ENCODE measurements around the gene PHETA2.
"Not testable (repeated sequence)": the region's sequence is repeated elsewhere in the genome, so short reads cannot be mapped to it uniquely, and the experiment has no call there.

Gene PHETA2

GRCh38 chr22:42076764-42077485 is 2.9 kb downstream of the PHETA2 start:
- Histone ChIP-seq H3K27me3 (ENCODE audit: low read depth) (no peaks in the 10 kb centered on the region), H3K4me1 (peaks cover 10% of the 10 kb centered on the region), H3K9me3 (no peaks in the 10 kb centered on the region), H3K4me3 (no peak overlapping the region), H3K36me3 (replicated peaks) (peaks cover 1% of the 10 kb centered on the region)
- in situ Hi-C loops (cut with MboI; ENCODE audit: low sequenced_read_pairs) = no loop called here
- no peak for DNase-seq (ENCODE audit: low spot score in 2 of 2)

GRCh38 chr22:42077486-42078125 is 3.6 kb downstream of the PHETA2 start:
- Histone ChIP-seq H3K27me3 (ENCODE audit: low read depth) (no peaks in the 10 kb centered on the region), H3K9me3 (no peaks in the 10 kb centered on the region), H3K4me1 (peaks cover 10% of the 10 kb centered on the region), H3K4me3 (no peak overlapping the region), H3K36me3 (replicated peaks) (peaks cover 8% of the 10 kb centered on the region)
- no peak for DNase-seq (ENCODE audit: low spot score in 2 of 2)
- in situ Hi-C loops (cut with MboI; ENCODE audit: low sequenced_read_pairs) = no loop called here

- Histone ChIP-seq H3K4me1 (peaks cover 10% of the 10 kb centered on the region), H3K27me3 (ENCODE audit: low read depth) (no peaks in the 10 kb centered on the region), H3K36me3 (replicated peaks) (peaks cover 16% of the 10 kb centered on the region), H3K9me3 (no peaks in the 10 kb centered on the region), H3K4me3 (peak overlapping the region; percentile 83)
- peak in 1 of 2 experiments; percentile 16 for DNase-seq (ENCODE audit: low spot score in 2 of 2)
- in situ Hi-C loops (cut with MboI; ENCODE audit: low sequenced_read_pairs) = no loop called here
Observed at GRCh38 chr22:42078469-42079318, 4.6 kb downstream of the PHETA2 start.

GRCh38 chr22:42079319-42080251 is 5.5 kb downstream of the PHETA2 start, which contains the start of gene SMDT1:
TSS of gene SMDT1 (plus strand) at chr22:42079700. CDS start at chr22:42079769, 69 bp downstream.
- Histone ChIP-seq H3K36me3 (replicated peaks) (peaks cover 21% of the 10 kb centered on the region), H3K4me3 (peak within 1 kb of the TSS; percentile 83), H3K27me3 (ENCODE audit: low read depth) (no peaks in the 10 kb centered on the region), H3K9me3 (no peaks in the 10 kb centered on the region), H3K4me1 (peaks cover 10% of the 10 kb centered on the region)
- in situ Hi-C loops (cut with MboI; ENCODE audit: low sequenced_read_pairs) = no loop called here
- DNase-seq (ENCODE audit: low spot score in 2 of 2) = peak; percentile 94 to 99

GRCh38 chr22:42080287-42080686 is 6.2 kb downstream of the PHETA2 start:
- peak in 1 of 2 experiments; percentile 49 for DNase-seq (ENCODE audit: low spot score in 2 of 2)
- H3K4me1 ChIP-seq = peaks cover 10% of the 10 kb centered on the region
- no peaks in the 10 kb centered on the region for H3K9me3 ChIP-seq
- in situ Hi-C loops (cut with MboI; ENCODE audit: low sequenced_read_pairs) = no loop called here
- H3K36me3 ChIP-seq (replicated peaks) = peaks cover 21% of the 10 kb centered on the region
- H3K4me3 ChIP-seq = peak overlapping the region; percentile 83
- H3K27me3 ChIP-seq (ENCODE audit: low read depth) = no peaks in the 10 kb centered on the region

- no peaks in the 10 kb centered on the region for H3K27me3 ChIP-seq (ENCODE audit: low read depth)
- in situ Hi-C loops (cut with MboI; ENCODE audit: low sequenced_read_pairs) = no loop called here
- DNase-seq (ENCODE audit: low spot score in 2 of 2) = no peak
- no peak overlapping the region for H3K4me3 ChIP-seq
- H3K4me1 ChIP-seq = peaks cover 10% of the 10 kb centered on the region
- no peaks in the 10 kb centered on the region for H3K9me3 ChIP-seq
- H3K36me3 ChIP-seq (replicated peaks) = peaks cover 41% of the 10 kb centered on the region
Observed at GRCh38 chr22:42083119-42083518, 9.1 kb downstream of the PHETA2 start.

- H3K36me3 ChIP-seq (replicated peaks) = peaks cover 50% of the 10 kb centered on the region
Observed at GRCh38 chr22:42084874-42085273, 10.8 kb downstream of the PHETA2 start.

GRCh38 chr22:42086051-42086450 is 12.0 kb downstream of the PHETA2 start:
- in situ Hi-C loops (cut with MboI; ENCODE audit: low sequenced_read_pairs) = no loop called here
- Histone ChIP-seq H3K36me3 (replicated peaks) (peaks cover 50% of the 10 kb centered on the region), H3K4me1 (no peaks in the 10 kb centered on the region), H3K27me3 (ENCODE audit: low read depth) (no peaks in the 10 kb centered on the region), H3K4me3 (no peak overlapping the region), H3K9me3 (0 out of 2 replicates have a peak, but pooled peaks cover 2% of the 10 kb centered on the region)
- DNase-seq (ENCODE audit: low spot score in 2 of 2) = no peak

More at GRCh38 chr22:42084874-42085273, 10.8 kb downstream of the PHETA2 start:
- Histone ChIP-seq H3K4me1 (peaks cover 4% of the 10 kb centered on the region), H3K4me3 (no peak overlapping the region), H3K9me3 (0 out of 2 replicates have a peak, but pooled peaks cover 2% of the 10 kb centered on the region), H3K27me3 (ENCODE audit: low read depth) (no peaks in the 10 kb centered on the region)
- in situ Hi-C loops (cut with MboI; ENCODE audit: low sequenced_read_pairs) = no loop called here
- DNase-seq (ENCODE audit: low spot score in 2 of 2) = no peak

GRCh38 chr22:42090596-42091454 is 16.8 kb downstream of the PHETA2 start, which contains the start of gene NDUFA6:
TSS of gene NDUFA6 (minus strand) at chr22:42090772. CDS start at chr22:42090744, 28 bp downstream.
- H3K4me3 ChIP-seq = peak within 1 kb of the TSS; percentile 81
- no peaks in the 10 kb centered on the region for H3K27me3 ChIP-seq (ENCODE audit: low read depth)
- no peaks in the 10 kb centered on the region for H3K4me1 ChIP-seq
- H3K9me3 ChIP-seq = 0 out of 2 replicates have a peak, but pooled peaks cover 2% of the 10 kb centered on the region
- H3K36me3 ChIP-seq (replicated peaks) = peaks cover 25% of the 10 kb centered on the region
- in situ Hi-C loops (cut with MboI; ENCODE audit: low sequenced_read_pairs) = loop anchor here (10.0 kb wide), 1 partner anchor 344 kb away; the partner anchor contains the start of gene NFAM1
- peak; percentile 99 for DNase-seq (ENCODE audit: low spot score in 2 of 2)

- Histone ChIP-seq H3K9me3 (0 out of 2 replicates have a peak, but pooled peaks cover 2% of the 10 kb centered on the region), H3K4me3 (peak overlapping the region; percentile 81), H3K4me1 (no peaks in the 10 kb centered on the region), H3K36me3 (replicated peaks) (peaks cover 19% of the 10 kb centered on the region), H3K27me3 (ENCODE audit: low read depth) (no peaks in the 10 kb centered on the region)
- in situ Hi-C loops (cut with MboI; ENCODE audit: low sequenced_read_pairs) = loop anchor here (10.0 kb wide), 1 partner anchor 343 kb away; the partner anchor contains the start of gene NFAM1
- no peak for DNase-seq (ENCODE audit: low spot score in 2 of 2)
Observed at GRCh38 chr22:42091455-42091782, 17.4 kb downstream of the PHETA2 start.

- H3K4me1 ChIP-seq = no peaks in the 10 kb centered on the region
- no peaks in the 10 kb centered on the region for H3K27me3 ChIP-seq (ENCODE audit: low read depth)
- no peak overlapping the region for H3K4me3 ChIP-seq
- DNase-seq (ENCODE audit: low spot score in 2 of 2) = no peak
- H3K9me3 ChIP-seq = peaks cover 15% of the 10 kb centered on the region
- in situ Hi-C loops (cut with MboI; ENCODE audit: low sequenced_read_pairs) = no loop called here
- no peaks in the 10 kb centered on the region for H3K36me3 ChIP-seq (replicated peaks)
Observed at GRCh38 chr22:42101199-42101598, 27.2 kb downstream of the PHETA2 start.

GRCh38 chr22:42104332-42104860 is 30.3 kb downstream of the PHETA2 start:
- DNase-seq (ENCODE audit: low spot score in 2 of 2); H3K27me3 ChIP-seq (ENCODE audit: low read depth); H3K36me3 ChIP-seq (replicated peaks); H3K4me3 ChIP-seq; H3K4me1 ChIP-seq; in situ Hi-C loops (cut with MboI; ENCODE audit: low sequenced_read_pairs): not testable (repeated sequence)
- H3K9me3 ChIP-seq = peaks cover 15% of the 10 kb centered on the region

Measured in HAP-1 (cell line).